Inferior parietal cortex (tissue), 1 donor: ENCODE data around the gene DHX58.

Experiments
- DNase-seq: peaks from one replicate; pipeline ENCODE4 v3.0.0-alpha.2; 2016; ENCODE audit errors: extremely low spot score

The DHX58 gene

GRCh38 chr17:42053731-42054500 lies 58.6 kb downstream of the DHX58 start:
- DNase-seq, result no peak

GRCh38 chr17:42052346-42052877 lies 60.1 kb downstream of the DHX58 start:
- DNase-seq, result no peak

- no peak for DNase-seq
Observed at GRCh38 chr17:42051645-42052044, 60.9 kb downstream of the DHX58 start.
